Ovary (tissue), 9 donors: ENCODE data around the gene EIF4EBP3. TPM values are rescaled to one million over a fixed set of nuclear protein-coding genes. Genes with fewer than 3 reads are reported as not detected.
"Not testable (repeated sequence)": the region's sequence is repeated elsewhere in the genome, so short reads cannot be mapped to it uniquely, and the experiment has no call there.

Source experiments
- DNase-seq, 5 donors: peaks; one replicate each; pipeline ENCODE4 v3.0.0-alpha.2; 2019 to 2020
- H3K27ac ChIP-seq, 2 donors: fragments of 200-600 bp; one replicate each; pipeline versions ENCODE4 v1.5.1 to v1.8.0; 2019 to 2022
- H3K27me3 ChIP-seq: fragments of 200-600 bp; one replicate; pipeline ENCODE4 v1.8.0; 2022
- H3K36me3 ChIP-seq: fragments of 200-600 bp; sonication (generic); one replicate; pipeline ENCODE4 v1.5.1; 2019
- H3K4me1 ChIP-seq: one replicate; pipeline ENCODE4 v1.8.1; 2013; ENCODE audit warnings: mild to moderate bottlenecking, moderate library complexity; ENCODE audit not compliant: insufficient read depth
- H3K4me3 ChIP-seq: fragments of 200-600 bp; sonication (generic); one replicate; pipeline ENCODE4 v1.5.1; 2017
- H3K9me3 ChIP-seq, 2 donors: fragments of 200-600 bp in 1 of 2; sonication (generic) in 1 of 2; one replicate each; pipeline versions ENCODE4 v1.5.1 to v1.8.1; 2013 to 2019; ENCODE audit warnings: mild to moderate bottlenecking in 1 of 2, moderate library complexity in 1 of 2
- EP300 ChIP-seq: sonication (generic); formaldehyde crosslinking; IDR thresholded peaks from one replicate; pipeline ENCODE4 v1.6.1; 2017; ENCODE audit warnings: antibody characterized with exemption
- POLR2A ChIP-seq: fragments of 450-650 bp; IDR thresholded peaks from one replicate; pipeline ENCODE4 v1.6.1; 2017; ENCODE audit warnings: antibody characterized with exemption, mild to moderate bottlenecking, moderate library complexity
- WGBS, 3 donors: extraction: QIAGEN DNeasy Blood & Tissue Kit in 1 of 3; methylation state at CpG; one replicate each; pipeline versions ENCODE4 v1.1.5 to v1.1.7; 2013 to 2017; 5-methylcytosine and 5-hydroxymethylcytosine counted together
- intact Hi-C, 4 donors: fragments of 100-400 bp; cut with DNase I; formaldehyde crosslinking; loops; one replicate each; pipeline versions ENCODE4 v1.11.0 to v1.15.1; 2022 to 2023
- polyA plus RNA-seq, 2 donors: library from polyadenylated mRNA; stranded (reverse); fragments of 200-250 nt in 1 of 2; fragments of 350-450 nt in 1 of 2; fragmentation: Illumina TruSeq in 1 of 2; extraction: RNeasy Lipid Tissue Mini Kit (QIAGEN cat#74804) in 1 of 2; gene quantifications; one replicate each; pipeline ENCODE4 v1.2.3, GENCODE V29; 2013 to 2014
- total RNA-seq, 7 donors: library from RNA; depleted of rRNA in 2 of 7; stranded (reverse); fragments of >200 nt in 2 of 7; fragmentation: NEBNext Ultra II Directional in 3 of 7; extraction: Animal tissue kit (Norgen Biotek cat#: 25700) in 3 of 7; gene quantifications; one replicate each; pipeline versions ENCODE4 v1.1.0 to v1.2.4, GENCODE V29; 2016 to 2023
- TF ChIP-seq, protein P1 (sequence below), 3 donors: fragments of 450-650 bp in 2 of 3; fragments of 200-600 bp in 1 of 3; IDR thresholded peaks; one replicate each; pipeline versions ENCODE4 v1.5.1 to v1.8.0; 2016 to 2022; ENCODE audit warnings: antibody characterized with exemption in 3 of 3, mild to moderate bottlenecking in 1 of 3
- donor health status: DM: no; HTN: no; CAD: no; lungs with moderate emphysema.
- donor health status: DM: no; HTN: no; CAD: no.
- donor health status: Bipolar disorder and iron deficiency.
- donor health status: DM: yes; HTN: yes; CAD: no.
- donor health status: DM: no; HTN: no; CAD: no.
- donor health status: DM: yes; HTN: yes; CAD: no.

EIF4EBP3 gene
- total and polyA plus RNA-seq, 9 donors: 8.6 to 30.2 (median 17.8) TPM

DNA sequence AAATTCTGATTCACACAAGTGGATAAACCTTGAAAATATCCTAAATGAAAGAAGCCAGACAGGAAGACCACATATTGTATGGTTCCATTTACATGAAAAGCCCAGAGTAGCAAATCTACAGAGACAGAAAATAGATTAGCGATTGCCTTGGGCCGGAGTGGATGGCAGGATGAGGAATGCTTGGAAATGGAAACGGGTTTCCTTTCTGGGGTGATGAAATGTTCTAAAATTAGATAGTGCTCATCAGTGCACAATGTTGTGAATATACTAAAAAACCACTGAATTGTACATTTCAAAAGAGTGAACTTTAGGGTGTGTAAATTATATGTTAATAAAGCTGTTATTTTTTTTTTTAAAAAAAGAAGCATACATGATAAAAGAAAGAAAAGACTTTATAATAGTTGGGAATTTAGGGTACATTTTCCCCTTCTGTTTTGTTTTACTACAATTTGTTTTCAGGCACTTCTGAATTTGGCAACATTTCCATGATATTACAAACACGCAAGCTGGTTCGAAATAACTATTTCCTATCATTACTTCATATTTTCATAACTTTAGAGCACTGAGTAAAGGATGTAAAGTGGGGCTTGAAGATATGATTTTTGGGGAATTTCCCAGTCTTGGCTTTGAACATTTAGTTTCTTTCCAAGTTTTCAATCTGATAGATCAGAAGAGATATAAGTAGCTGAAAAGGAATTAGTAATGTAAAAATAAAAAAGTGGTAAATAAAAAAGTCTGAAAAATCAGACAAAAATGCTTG is 41.0 kb downstream of the EIF4EBP3 start:
- Histone ChIP-seq H3K36me3 (no peaks in the 10 kb centered on the region), H3K4me1 (peaks cover 3% of the 10 kb centered on the region), H3K27me3 (no peaks in the 10 kb centered on the region), H3K4me3 (no peak overlapping the region), H3K9me3 (no peaks in the 10 kb centered on the region), H3K27ac (peak overlapping the region in 1 of 2 donors; percentile 26)
- WGBS, 3 donors: 13 to 36% (median 16%) methylated on average over 5 of the region's 5 CpGs
- TF ChIP-seq, protein P1, sequence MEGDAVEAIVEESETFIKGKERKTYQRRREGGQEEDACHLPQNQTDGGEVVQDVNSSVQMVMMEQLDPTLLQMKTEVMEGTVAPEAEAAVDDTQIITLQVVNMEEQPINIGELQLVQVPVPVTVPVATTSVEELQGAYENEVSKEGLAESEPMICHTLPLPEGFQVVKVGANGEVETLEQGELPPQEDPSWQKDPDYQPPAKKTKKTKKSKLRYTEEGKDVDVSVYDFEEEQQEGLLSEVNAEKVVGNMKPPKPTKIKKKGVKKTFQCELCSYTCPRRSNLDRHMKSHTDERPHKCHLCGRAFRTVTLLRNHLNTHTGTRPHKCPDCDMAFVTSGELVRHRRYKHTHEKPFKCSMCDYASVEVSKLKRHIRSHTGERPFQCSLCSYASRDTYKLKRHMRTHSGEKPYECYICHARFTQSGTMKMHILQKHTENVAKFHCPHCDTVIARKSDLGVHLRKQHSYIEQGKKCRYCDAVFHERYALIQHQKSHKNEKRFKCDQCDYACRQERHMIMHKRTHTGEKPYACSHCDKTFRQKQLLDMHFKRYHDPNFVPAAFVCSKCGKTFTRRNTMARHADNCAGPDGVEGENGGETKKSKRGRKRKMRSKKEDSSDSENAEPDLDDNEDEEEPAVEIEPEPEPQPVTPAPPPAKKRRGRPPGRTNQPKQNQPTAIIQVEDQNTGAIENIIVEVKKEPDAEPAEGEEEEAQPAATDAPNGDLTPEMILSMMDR (IDR thresholded peaks at IDR 0.05): no peak
- no peak for TF ChIP-seq POLR2A
- no peak for TF ChIP-seq EP300
- no peak for DNase-seq
- intact Hi-C loops: no loop called here

DNA sequence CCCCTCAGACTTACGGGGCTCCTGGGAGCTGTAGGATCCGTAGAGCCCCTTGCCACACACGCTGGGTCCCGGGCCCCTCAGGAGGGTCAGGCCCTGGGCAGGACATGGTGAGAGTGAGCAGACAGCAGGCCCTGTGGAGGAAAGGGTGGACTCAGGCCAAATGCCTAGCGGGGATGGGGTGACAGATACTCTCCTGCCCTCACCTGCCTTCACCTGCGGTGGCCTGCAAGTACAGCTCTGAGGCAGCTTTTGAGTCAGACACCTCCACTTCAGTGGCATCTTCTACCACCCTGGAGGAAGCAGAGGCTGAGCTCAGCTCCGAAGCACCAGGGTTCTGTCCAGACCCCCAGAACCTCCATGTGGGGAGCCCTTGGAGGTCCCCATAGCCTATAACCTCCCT is 43.4 kb downstream of the EIF4EBP3 start:
- no peak overlapping the region for H3K27ac ChIP-seq

DNA sequence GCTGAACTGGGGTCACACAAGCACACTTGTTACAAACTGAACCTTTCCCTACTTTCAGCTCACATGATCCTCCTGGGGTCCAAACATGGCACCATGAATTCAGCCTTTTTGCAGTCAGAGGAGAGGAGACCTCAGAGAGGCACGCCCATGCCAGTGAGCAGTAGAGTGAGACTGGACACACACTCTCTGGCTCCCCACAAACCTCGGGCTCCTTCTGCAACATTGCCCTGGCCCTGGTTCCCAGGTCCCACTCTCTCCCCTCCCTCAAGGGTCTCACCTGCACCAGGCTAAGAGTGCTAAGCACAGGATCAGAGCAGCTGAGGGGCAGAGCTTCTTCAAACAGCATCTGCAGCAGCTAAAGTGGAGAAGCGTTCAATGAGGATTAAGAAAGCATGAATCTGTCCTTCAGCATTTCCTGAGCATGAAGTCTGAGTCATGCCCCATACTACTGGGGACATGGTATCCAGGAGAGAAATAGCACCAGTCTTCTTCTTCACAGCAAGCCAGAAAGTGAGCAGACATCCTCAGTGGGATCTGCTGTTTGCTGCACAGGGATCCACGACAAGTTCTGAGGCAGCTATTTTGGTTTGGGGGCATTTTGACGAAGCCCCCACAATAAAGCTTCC is 44.4 kb downstream of the EIF4EBP3 start:
- TF ChIP-seq POLR2A (no peak), EP300 (no peak)
- TF ChIP-seq, protein P1 (IDR thresholded peaks at IDR 0.05): no peak
- no peak overlapping the region for H3K27ac ChIP-seq
- intact Hi-C loops: no loop called here
- no peak overlapping the region for H3K4me3 ChIP-seq
- WGBS, 3 donors: 80 to 88% (median 82%) methylated on average over 5 of the region's 5 CpGs
- no peaks in the 10 kb centered on the region for H3K36me3 ChIP-seq
- DNase-seq: no peak
- H3K27me3 ChIP-seq: no peaks in the 10 kb centered on the region
- H3K9me3 ChIP-seq: no peaks in the 10 kb centered on the region
- H3K4me1 ChIP-seq: peaks cover 19% of the 10 kb centered on the region

More for the DNA sequence above, 43.4 kb downstream of the EIF4EBP3 start:
- no peak overlapping the region for H3K4me3 ChIP-seq
- H3K4me1 ChIP-seq: peaks cover 10% of the 10 kb centered on the region
- intact Hi-C loops: no loop called here
- TF ChIP-seq, protein P1 (IDR thresholded peaks at IDR 0.05): no peak
- TF ChIP-seq POLR2A: no peak
- TF ChIP-seq EP300: no peak
- H3K27me3 ChIP-seq: no peaks in the 10 kb centered on the region
- WGBS, 3 donors: 86 to 93% (median 92%) methylated on average over 7 of the region's 7 CpGs
- H3K9me3 ChIP-seq: no peaks in the 10 kb centered on the region
- H3K36me3 ChIP-seq: no peaks in the 10 kb centered on the region
- DNase-seq: no peak

DNA sequence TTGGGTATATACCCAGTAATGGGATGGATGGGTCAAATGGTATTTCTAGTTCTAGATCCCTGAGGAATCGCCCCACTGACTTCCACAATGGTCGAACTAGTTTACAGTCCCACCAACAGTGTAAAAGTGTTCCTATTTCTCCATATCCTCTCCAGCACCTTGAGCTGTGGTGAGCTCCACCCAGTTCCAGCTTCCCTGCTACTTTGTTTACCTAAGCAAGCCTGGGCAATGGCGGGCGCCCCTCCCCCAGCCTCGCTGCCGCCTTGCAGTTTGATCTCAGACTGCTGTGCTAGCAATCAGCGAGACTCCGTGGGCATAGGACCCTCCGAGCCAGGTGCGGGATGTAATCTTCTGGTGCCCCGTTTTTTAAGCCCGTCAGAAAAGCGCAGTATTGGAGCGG is 45.6 kb downstream of the EIF4EBP3 start:
- H3K9me3 ChIP-seq, intact Hi-C loops, H3K27ac ChIP-seq, H3K36me3 ChIP-seq, H3K4me3 ChIP-seq, H3K27me3 ChIP-seq, DNase-seq: not testable (repeated sequence)
- H3K4me1 ChIP-seq: peaks cover 19% of the 10 kb centered on the region
- WGBS, 3 donors: 39 to 60% (median 60%) methylated on average over 11 to 13 of the region's 14 CpGs

DNA sequence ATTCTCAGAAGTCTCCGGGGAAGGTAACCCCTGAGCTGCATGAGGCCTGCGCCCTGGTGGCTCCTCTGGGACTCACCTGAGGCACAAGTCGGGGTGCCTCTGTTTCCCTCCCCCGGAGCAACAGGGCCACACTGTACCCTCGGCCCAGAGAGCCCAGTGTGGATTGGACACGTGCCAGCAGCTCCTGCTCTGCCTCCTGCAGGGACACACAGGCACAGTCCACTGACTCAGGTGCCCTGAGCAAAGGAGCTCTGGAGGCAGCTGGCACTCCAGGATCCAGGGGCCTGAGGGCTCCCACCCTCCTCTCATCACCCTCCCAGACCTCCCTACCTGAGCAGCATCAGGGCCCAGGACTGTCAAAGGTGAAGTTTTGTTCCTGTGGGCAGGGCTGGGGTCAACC is 46.7 kb downstream of the EIF4EBP3 start:
- TF ChIP-seq POLR2A: no peak
- no peak for TF ChIP-seq EP300
- TF ChIP-seq, protein P1 (IDR thresholded peaks at IDR 0.05): no peak
- Histone ChIP-seq H3K4me3 (no peak overlapping the region), H3K27ac (no peak overlapping the region), H3K9me3 (no peaks in the 10 kb centered on the region), H3K4me1 (peaks cover 17% of the 10 kb centered on the region), H3K27me3 (no peaks in the 10 kb centered on the region), H3K36me3 (no peaks in the 10 kb centered on the region)
- DNase-seq: peak in 1 of 5 donors; percentile 41
- intact Hi-C loops: no loop called here
- 71 to 76% (median 75%) methylated on average over 6 of the region's 6 CpGs for WGBS, 3 donors
